Measurements from ENCODE around the gene AP3B1. TPM values are rescaled to one million over a fixed set of nuclear protein-coding genes. Genes with fewer than 3 reads are reported as not detected.

The AP3B1 gene
- total and polyA plus RNA-seq, 2 of the 8 experiments (the other 6 are each of a cell fraction or from before 2014, with no cell fraction given): 45.8 to 48.3 TPM

DNA sequence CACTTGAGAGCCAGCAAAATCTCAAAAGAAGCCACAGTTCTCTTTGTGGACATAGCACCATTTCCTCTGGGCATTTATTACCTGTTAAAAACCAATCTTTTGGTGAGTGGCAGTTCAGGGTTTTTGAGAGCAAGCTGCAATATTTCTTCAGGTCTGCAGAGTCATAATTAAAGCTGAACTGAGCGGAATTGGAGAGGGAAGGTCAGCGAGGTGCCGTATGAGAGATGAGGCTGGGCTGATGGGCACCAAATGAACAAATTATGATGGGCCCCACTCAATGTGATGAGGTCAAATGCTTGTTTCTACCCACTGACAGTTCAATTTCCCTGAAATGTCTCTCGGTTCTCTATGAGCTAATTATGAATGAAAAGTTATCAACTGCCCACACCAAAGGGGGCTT, 231.9 kb downstream of the AP3B1 start (continued):
- TF ChIP-seq, protein P1, sequence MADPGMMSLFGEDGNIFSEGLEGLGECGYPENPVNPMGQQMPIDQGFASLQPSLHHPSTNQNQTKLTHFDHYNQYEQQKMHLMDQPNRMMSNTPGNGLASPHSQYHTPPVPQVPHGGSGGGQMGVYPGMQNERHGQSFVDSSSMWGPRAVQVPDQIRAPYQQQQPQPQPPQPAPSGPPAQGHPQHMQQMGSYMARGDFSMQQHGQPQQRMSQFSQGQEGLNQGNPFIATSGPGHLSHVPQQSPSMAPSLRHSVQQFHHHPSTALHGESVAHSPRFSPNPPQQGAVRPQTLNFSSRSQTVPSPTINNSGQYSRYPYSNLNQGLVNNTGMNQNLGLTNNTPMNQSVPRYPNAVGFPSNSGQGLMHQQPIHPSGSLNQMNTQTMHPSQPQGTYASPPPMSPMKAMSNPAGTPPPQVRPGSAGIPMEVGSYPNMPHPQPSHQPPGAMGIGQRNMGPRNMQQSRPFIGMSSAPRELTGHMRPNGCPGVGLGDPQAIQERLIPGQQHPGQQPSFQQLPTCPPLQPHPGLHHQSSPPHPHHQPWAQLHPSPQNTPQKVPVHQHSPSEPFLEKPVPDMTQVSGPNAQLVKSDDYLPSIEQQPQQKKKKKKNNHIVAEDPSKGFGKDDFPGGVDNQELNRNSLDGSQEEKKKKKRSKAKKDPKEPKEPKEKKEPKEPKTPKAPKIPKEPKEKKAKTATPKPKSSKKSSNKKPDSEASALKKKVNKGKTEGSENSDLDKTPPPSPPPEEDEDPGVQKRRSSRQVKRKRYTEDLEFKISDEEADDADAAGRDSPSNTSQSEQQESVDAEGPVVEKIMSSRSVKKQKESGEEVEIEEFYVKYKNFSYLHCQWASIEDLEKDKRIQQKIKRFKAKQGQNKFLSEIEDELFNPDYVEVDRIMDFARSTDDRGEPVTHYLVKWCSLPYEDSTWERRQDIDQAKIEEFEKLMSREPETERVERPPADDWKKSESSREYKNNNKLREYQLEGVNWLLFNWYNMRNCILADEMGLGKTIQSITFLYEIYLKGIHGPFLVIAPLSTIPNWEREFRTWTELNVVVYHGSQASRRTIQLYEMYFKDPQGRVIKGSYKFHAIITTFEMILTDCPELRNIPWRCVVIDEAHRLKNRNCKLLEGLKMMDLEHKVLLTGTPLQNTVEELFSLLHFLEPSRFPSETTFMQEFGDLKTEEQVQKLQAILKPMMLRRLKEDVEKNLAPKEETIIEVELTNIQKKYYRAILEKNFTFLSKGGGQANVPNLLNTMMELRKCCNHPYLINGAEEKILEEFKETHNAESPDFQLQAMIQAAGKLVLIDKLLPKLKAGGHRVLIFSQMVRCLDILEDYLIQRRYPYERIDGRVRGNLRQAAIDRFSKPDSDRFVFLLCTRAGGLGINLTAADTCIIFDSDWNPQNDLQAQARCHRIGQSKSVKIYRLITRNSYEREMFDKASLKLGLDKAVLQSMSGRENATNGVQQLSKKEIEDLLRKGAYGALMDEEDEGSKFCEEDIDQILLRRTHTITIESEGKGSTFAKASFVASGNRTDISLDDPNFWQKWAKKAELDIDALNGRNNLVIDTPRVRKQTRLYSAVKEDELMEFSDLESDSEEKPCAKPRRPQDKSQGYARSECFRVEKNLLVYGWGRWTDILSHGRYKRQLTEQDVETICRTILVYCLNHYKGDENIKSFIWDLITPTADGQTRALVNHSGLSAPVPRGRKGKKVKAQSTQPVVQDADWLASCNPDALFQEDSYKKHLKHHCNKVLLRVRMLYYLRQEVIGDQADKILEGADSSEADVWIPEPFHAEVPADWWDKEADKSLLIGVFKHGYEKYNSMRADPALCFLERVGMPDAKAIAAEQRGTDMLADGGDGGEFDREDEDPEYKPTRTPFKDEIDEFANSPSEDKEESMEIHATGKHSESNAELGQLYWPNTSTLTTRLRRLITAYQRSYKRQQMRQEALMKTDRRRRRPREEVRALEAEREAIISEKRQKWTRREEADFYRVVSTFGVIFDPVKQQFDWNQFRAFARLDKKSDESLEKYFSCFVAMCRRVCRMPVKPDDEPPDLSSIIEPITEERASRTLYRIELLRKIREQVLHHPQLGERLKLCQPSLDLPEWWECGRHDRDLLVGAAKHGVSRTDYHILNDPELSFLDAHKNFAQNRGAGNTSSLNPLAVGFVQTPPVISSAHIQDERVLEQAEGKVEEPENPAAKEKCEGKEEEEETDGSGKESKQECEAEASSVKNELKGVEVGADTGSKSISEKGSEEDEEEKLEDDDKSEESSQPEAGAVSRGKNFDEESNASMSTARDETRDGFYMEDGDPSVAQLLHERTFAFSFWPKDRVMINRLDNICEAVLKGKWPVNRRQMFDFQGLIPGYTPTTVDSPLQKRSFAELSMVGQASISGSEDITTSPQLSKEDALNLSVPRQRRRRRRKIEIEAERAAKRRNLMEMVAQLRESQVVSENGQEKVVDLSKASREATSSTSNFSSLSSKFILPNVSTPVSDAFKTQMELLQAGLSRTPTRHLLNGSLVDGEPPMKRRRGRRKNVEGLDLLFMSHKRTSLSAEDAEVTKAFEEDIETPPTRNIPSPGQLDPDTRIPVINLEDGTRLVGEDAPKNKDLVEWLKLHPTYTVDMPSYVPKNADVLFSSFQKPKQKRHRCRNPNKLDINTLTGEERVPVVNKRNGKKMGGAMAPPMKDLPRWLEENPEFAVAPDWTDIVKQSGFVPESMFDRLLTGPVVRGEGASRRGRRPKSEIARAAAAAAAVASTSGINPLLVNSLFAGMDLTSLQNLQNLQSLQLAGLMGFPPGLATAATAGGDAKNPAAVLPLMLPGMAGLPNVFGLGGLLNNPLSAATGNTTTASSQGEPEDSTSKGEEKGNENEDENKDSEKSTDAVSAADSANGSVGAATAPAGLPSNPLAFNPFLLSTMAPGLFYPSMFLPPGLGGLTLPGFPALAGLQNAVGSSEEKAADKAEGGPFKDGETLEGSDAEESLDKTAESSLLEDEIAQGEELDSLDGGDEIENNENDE (IDR thresholded peaks at IDR 0.05; ENCODE audit: insufficient replicate concordance, low read length): no peak
- no peak for TF ChIP-seq CBX5 (IDR thresholded peaks at IDR 0.05; ENCODE audit: low read depth, low read length)
- TF ChIP-seq POLR2AphosphoS5 (IDR thresholded peaks at IDR 0.05; ENCODE audit: low read depth, low read length): no peak

Measured in H1 (cell line).